Activated T-cell treated with anti-CD3 and anti-CD28 coated beads, Interleukin-2, amount 50 U/mL, for 72 hours (primary cell): ENCODE data around the gene SLAIN1. TPM values are rescaled to one million over a fixed set of nuclear protein-coding genes. Genes with fewer than 3 reads are reported as not detected.
"Not testable (repeated sequence)": the region's sequence is repeated elsewhere in the genome, so short reads cannot be mapped to it uniquely, and the experiment has no call there.

ENCODE experiments used
- ATAC-seq, 2 donors: fragments of 150-1000 bp; cut with Tn5 transposase; replicated peaks in 1 of 2; 2 replicates each; pipeline ENCODE4 v1.10.0; 2021; ENCODE audit warnings: moderate library complexity in 2 of 2, mild to moderate bottlenecking in 1 of 2
- DNase-seq, 2 donors: peaks; one replicate each; pipeline ENCODE4 v3.0.0; 2021 to 2022; ENCODE audit warnings: mixed read lengths in 1 of 2
- H3K27ac Mint-ChIP-seq: one replicate; pipeline ENCODE4 v1.8.0; 2022; ENCODE audit warnings: mild to moderate bottlenecking, moderate library complexity, mixed read lengths
- H3K27me3 Mint-ChIP-seq: one replicate; pipeline ENCODE4 v1.8.0; 2022; ENCODE audit warnings: low read depth, mixed read lengths
- H3K36me3 Mint-ChIP-seq, 2 donors: one replicate each; pipeline ENCODE4 v1.8.0; 2022; ENCODE audit warnings: mixed read lengths in 2 of 2, mild to moderate bottlenecking in 1 of 2; ENCODE audit not compliant: insufficient read depth in 2 of 2
- H3K4me1 Mint-ChIP-seq: one replicate; pipeline ENCODE4 v1.8.0; 2022; ENCODE audit warnings: low read depth, mixed read lengths
- H3K4me3 Mint-ChIP-seq, 2 donors: one replicate each; pipeline ENCODE4 v1.8.0; 2022; ENCODE audit warnings: mild to moderate bottlenecking in 2 of 2, mixed read lengths in 2 of 2, moderate library complexity in 2 of 2
- H3K9me3 Mint-ChIP-seq, 2 donors: one replicate each; pipeline ENCODE4 v1.8.0; 2022; ENCODE audit warnings: mixed read lengths in 2 of 2
- total RNA-seq, 2 donors: library from RNA; stranded (reverse); gene quantifications; one replicate each; pipeline ENCODE4 v1.2.3, GENCODE V29; 2022

SLAIN1 gene
- total RNA-seq: 10 to 100 TPM; 24.6 to 24.8 TPM

DNA sequence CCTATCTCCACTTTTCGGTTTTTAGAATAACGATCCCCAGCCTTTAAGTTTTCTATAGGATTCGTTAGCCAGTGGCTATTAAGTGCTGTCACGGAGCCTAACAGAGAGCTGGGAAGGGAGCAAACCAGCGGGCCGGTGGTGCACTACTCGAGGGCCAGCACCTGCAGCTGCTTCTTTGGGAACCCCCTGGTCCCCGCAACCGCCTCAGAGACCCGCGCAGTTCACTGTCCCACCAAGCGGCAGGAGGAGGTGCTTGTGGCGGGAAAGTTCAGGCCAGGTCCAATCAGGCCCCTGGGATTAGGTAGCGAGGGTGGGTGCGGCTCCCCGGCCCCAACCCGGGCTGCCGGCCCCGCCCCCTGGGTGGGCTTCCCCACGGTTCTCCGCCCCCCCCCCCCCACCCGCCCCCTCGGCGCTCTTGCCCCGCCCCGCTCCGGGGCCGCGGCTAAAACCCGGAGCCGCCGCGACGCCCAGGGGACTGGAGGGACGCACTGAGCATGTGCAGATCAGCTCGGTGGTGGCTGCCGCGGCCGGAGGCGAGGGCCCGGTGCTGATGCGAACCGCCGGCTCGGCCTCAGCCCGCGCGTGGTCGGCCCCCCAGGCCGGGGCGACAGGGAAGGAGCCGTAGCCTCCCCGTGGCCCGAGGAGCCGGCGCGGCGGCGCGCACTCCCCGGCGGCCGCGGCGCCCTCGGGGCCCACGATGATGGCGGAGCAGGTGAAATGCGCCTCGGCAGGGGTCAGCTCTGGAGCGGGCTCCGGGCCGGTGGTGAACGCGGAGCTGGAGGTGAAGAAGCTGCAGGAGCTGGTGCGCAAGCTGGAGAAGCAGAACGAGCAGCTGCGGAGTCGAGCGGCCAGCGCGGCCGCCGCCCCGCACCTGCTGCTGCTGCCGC, at the start of gene SLAIN1:
Gene SLAIN1 (plus strand): TSS at position 471 of the 887 bp plus-strand sequence. CDS start 227 bp downstream, at position 698.
- Mint-ChIP-seq H3K36me3 (peaks cover 3 to 4% of the 10 kb centered on the region in 2 donors), H3K4me3 (peak within 1 kb of the TSS; percentile 90 to 95), H3K27ac (peak within 1 kb of the TSS; percentile 72), H3K4me1 (peaks cover 42% of the 10 kb centered on the region), H3K9me3 (peaks cover 0 to 1% of the 10 kb centered on the region in 2 donors), H3K27me3 (no peaks in the 10 kb centered on the region)
- peak; percentile 79 to 85 for DNase-seq
- ATAC-seq: peak; percentile 81 to 83

DNA sequence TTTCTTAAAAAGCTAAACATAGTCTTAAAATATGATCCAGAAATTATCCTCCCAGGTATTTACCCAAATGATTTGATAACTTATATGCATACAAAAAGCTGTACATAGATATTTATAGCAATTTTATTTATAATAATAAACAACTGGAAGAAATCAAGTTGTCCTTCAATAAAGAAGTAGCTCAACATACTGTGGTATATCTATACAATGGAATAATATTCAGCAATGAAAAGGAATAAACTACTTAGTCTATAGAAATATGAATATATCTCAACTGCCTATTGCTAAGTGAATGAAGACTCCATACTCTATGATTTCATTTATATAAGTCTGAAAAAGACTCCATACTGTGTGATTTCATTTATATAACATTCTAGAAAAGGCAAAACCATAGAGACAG, 47.1 kb upstream of the SLAIN1 start:
- ATAC-seq (no peak), DNase-seq (no peak)
- Mint-ChIP-seq H3K9me3 (peaks cover 4 to 5% of the 10 kb centered on the region in 2 donors), H3K27me3 (no peaks in the 10 kb centered on the region), H3K4me3 (no peak overlapping the region), H3K4me1 (no peaks in the 10 kb centered on the region), H3K27ac (no peak overlapping the region), H3K36me3 (no peaks in the 10 kb centered on the region)

DNA sequence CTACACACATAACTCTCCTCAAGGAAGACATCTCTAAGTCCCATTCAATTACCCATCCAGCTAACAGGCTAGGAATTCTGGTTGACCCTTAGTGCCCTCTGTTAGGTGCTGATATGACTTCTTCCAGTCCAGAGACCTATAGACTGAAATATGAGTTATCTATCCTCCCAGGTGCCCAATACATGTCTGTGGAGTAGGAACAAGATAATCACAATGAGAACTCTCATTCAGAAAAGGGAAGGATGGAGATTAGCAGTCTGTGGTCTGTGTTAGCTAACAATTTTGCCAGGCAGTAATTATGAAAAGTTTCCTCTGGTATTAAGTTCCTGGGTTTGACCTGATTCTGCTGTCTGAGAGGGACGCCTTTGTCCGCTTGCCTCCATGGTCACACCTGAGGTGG, 44.2 kb upstream of the SLAIN1 start:
- ATAC-seq (no peak), DNase-seq (no peak)
- H3K4me1 Mint-ChIP-seq: no peaks in the 10 kb centered on the region
- H3K27ac Mint-ChIP-seq: no peak overlapping the region
- peaks cover 4 to 5% of the 10 kb centered on the region in 2 donors for H3K9me3 Mint-ChIP-seq
- no peaks in the 10 kb centered on the region for H3K36me3 Mint-ChIP-seq
- no peaks in the 10 kb centered on the region for H3K27me3 Mint-ChIP-seq
- H3K4me3 Mint-ChIP-seq: no peak overlapping the region

DNA sequence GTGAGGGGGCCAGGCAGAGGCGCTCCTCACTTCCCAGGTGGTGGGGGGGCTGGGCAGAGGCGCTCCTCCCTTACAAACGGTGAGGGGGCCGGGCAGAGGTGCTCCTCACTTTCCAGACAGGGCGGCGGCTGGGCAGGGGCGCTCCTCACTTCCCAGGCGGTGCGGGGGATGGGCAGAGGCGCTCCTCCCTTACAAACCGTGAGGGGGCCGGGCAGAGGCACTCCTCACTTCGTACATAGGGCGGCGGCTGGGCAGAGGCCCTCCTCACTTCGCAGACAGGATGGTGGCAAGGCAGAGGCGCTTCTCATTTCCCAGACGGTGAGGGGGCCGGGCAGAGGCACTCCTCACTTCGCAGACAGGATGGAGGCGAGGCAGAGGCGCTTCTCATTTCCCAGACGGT, 37.5 kb upstream of the SLAIN1 start:
- not testable (repeated sequence) for DNase-seq, H3K4me3 Mint-ChIP-seq, H3K27ac Mint-ChIP-seq, H3K36me3 Mint-ChIP-seq, ATAC-seq, H3K4me1 Mint-ChIP-seq, H3K9me3 Mint-ChIP-seq, H3K27me3 Mint-ChIP-seq

DNA sequence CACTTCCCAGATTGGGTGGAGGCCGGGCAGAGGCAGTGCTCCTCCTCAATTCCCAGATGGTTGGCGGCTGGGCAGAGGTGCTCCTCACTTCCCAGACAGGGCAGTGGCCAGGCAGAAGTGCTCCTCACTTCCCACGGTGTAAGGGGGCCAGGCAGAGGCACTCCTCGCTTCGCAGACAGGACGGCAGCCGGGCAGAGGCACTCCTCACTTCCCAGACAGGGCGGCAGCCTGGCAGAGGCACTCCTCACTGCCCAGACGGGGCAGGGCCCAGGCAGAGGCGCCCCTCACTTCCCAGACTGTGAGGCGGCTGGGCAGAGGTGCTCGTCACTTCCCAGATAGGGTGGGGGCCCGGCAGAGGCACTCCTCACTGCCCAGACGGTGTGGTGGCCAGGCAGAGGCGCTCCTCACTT, 36.6 kb upstream of the SLAIN1 start:
- ATAC-seq (no peak), DNase-seq (no peak)
- H3K36me3 Mint-ChIP-seq: no peaks in the 10 kb centered on the region
- H3K4me3 Mint-ChIP-seq: no peak overlapping the region
- H3K4me1 Mint-ChIP-seq: no peaks in the 10 kb centered on the region
- no peak overlapping the region for H3K27ac Mint-ChIP-seq
- no peaks in the 10 kb centered on the region for H3K9me3 Mint-ChIP-seq
- H3K27me3 Mint-ChIP-seq: peaks cover under 1% of the 10 kb centered on the region

DNA sequence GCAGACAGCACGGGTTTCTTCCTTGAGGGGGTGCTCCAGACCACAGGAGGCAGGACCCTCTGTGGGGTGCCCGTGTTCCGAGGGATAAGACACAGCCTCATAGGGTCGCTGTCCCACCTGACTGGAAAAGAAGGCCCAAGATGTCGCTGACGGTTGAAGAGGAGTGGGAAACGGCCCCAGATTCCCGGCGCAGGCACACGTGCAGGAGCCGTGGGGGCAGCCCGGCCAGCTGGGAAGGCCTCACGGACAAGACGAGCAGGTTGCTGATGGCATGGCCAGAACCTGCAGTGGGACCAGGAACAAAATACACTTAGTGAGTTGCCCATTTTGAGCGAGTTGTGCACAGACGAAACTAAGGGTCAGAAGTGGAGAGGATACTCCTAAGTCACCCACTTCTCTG, 35.2 kb upstream of the SLAIN1 start:
- not testable (repeated sequence) for H3K27ac Mint-ChIP-seq, DNase-seq, H3K9me3 Mint-ChIP-seq, H3K4me1 Mint-ChIP-seq, ATAC-seq, H3K36me3 Mint-ChIP-seq, H3K4me3 Mint-ChIP-seq
- H3K27me3 Mint-ChIP-seq: peaks cover 13% of the 10 kb centered on the region

DNA sequence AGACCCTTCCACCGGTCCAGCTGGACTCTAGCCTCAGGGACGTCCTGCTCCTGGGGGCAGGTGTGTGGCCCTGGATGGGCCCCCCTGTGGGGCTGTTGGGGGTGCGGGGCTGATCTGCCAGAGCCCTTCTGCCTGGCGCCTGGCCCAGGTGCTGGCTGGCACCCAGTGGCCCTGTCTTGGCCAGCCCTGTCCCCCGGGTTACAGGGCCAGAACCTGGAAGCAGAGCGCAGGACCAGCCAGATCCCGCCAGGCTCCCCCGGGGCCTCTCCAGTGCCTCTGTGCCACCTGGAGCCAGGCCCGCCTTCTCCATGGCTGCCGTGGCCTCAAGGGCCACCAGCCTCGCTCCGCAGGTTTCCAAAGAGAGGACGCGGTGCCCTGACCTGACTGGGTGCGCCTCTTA, 34.7 kb upstream of the SLAIN1 start:
- H3K27ac Mint-ChIP-seq, H3K36me3 Mint-ChIP-seq, H3K9me3 Mint-ChIP-seq, ATAC-seq, H3K4me1 Mint-ChIP-seq, H3K4me3 Mint-ChIP-seq, DNase-seq: not testable (repeated sequence)
- H3K27me3 Mint-ChIP-seq: peaks cover 13% of the 10 kb centered on the region

DNA sequence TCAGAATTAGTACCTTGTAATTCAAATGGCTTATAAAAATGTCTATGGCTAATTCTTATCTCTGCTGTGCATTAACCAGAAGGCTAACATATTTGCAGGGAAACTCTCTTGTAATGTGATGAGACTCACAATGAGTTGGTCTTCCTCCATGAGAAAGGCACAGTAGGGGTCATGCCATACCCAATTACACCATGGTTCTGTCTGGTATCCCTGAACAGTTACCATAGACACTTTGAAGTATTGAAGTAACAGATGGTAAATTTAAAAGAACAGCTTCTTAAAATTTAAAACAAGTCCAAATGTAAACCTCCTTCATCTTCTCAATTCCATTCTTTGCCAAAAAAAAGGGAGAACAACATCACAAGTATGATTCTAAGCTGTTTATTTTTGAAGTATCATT, 22.6 kb upstream of the SLAIN1 start:
- Mint-ChIP-seq H3K9me3 (peaks cover 2 to 3% of the 10 kb centered on the region in 2 donors), H3K27me3 (peaks cover 39% of the 10 kb centered on the region), H3K4me1 (peaks cover 6% of the 10 kb centered on the region), H3K36me3 (peaks cover 2% of the 10 kb centered on the region in 2 donors), H3K27ac (no peak overlapping the region), H3K4me3 (no peak overlapping the region)
- no peak for DNase-seq
- no peak for ATAC-seq

DNA sequence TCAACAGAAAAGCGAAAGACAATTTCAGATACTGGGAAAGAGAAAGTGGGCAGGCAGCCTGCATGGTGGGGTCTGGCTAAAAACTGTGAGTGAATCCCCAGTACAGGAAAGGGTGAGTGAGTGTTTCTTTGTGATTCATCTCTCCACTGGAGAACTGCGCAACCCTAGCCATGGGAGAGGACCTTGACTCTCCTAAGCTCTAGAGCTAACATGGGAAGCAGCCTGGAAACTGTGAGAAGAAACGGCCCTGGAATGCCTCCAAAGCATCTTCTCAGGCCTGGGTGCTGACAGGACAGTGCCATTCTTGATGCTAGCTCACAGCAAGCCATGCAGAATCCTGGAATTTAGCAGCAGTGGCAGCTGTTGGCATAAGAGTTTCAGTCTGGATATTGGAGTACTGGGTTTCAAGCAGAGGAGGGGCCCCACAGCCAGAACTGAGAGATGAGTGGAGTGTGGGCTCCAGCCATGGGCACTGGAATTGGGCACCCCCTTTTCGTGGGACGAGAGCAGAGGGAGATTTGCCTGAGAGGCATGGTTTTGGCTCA, 18.7 kb upstream of the SLAIN1 start:
- Mint-ChIP-seq H3K4me1 (no peaks in the 10 kb centered on the region), H3K27me3 (peaks cover 41% of the 10 kb centered on the region)
- ATAC-seq: no peak

DNA sequence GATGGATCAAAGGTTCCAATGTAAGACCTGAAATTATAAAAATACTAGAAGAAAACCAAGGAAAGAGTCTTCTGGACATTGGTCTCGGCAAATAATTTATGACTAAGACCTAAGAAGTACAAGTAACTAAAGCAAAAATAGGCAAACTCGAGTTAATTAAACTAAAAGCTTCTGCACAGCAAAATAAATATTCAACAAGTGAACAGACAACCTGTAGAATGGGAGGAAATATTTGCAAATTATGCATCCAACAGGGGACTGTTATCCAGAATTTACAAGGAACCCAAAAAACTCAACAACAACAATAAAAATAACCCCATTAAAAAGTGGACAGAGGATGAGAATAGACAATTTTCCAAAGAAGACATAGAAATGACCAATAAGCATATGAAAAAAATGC, 9.7 kb upstream of the SLAIN1 start:
- ATAC-seq (no peak), DNase-seq (no peak)
- Mint-ChIP-seq H3K27ac (no peak overlapping the region), H3K36me3 (peaks cover 0 to 3% of the 10 kb centered on the region in 2 donors), H3K9me3 (peaks cover 0 to 8% of the 10 kb centered on the region in 2 donors), H3K27me3 (no peaks in the 10 kb centered on the region), H3K4me3 (no peak overlapping the region), H3K4me1 (no peaks in the 10 kb centered on the region)

More for the DNA sequence above, 18.7 kb upstream of the SLAIN1 start:
- Mint-ChIP-seq H3K27ac (no peak overlapping the region), H3K9me3 (peaks cover 2 to 3% of the 10 kb centered on the region in 2 donors), H3K36me3 (peaks cover 2% of the 10 kb centered on the region in 2 donors), H3K4me3 (no peak overlapping the region)
- no peak for DNase-seq

DNA sequence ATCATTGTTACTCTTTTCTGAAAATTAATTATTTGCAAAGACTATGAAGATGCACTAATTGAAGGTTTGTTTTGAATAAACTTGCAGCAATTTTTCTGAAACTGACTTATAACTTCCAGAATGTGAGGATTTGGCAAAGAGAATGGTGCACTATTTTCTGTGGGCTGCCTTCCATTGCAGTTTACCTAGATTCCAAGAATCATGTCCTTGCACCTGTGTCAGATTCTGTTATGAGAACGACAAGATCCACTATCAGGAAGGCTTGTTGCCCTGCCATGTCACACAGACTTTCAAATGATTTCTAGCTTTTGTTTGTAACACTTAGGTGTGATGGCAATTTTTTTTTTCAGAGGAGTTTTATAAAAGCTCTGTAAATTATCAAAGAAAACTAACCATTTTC, 5.6 kb upstream of the SLAIN1 start:
- DNase-seq (no peak), ATAC-seq (no peak)
- Mint-ChIP-seq H3K27me3 (no peaks in the 10 kb centered on the region), H3K36me3 (no peaks in the 10 kb centered on the region), H3K27ac (no peak overlapping the region), H3K4me1 (peaks cover 18% of the 10 kb centered on the region), H3K4me3 (no peak overlapping the region), H3K9me3 (peaks cover 0 to 1% of the 10 kb centered on the region in 2 donors)

DNA sequence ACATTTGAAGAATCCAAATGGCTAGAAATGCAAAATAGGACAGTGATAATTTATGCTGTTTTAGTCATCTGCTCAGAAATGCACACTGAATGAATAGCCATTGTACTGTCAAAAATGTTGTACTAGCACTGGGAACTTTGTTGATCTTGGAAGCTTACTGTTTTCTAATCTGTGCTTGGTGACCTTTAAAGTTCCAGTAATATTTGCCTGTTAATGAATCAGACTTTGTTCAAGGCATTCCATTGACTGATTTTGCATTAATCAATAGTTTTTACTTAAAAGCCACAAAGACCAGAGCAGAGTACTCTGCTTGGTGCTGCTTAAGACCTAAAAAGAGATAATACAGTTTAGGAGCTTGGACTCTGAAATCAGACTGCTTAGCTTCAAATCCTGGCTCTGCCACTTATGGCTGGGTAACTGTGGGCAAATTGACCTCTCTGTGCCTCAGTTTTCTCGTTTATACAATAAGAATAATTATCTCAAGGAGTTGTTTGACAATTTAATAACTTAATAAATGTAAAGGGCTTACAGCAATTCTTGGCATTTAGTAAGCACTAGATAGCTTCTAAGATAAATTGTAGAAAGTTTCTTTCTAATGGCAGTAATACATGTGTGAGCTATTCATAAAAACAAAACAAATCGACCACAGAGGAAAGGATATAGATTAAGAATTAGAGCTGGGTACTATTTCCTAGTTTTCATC, 4.6 kb upstream of the SLAIN1 start:
- Mint-ChIP-seq H3K4me3 (no peak overlapping the region), H3K4me1 (peaks cover 22% of the 10 kb centered on the region), H3K27ac (no peak overlapping the region), H3K27me3 (no peaks in the 10 kb centered on the region), H3K36me3 (no peaks in the 10 kb centered on the region), H3K9me3 (no peaks in the 10 kb centered on the region)
- no peak for DNase-seq
- ATAC-seq: no peak

DNA sequence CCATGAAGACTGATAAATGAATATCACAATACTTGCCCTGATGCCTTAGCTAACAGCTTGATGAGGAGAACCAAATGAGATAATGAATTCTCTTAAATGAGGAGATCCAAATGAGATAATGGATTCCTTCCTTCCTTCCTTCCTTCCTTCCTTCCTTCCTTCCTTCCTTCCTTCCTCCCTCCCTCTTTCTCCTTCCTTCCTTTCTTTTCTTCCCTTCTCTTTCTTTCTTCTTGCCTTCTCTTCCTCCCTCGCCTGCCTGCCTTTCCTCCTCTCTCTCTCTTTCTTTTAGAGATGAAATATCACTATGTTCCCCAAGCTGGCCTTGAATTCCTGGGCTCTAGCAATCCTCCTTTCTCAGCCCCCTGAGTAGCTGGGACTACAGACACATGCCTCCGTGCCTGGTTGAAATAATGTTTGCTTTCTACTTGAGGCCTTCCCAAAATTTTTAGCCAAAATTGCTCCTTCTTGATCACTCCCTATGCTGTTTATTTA, 4.0 kb upstream of the SLAIN1 start:
- peaks cover 22% of the 10 kb centered on the region for H3K4me1 Mint-ChIP-seq
- ATAC-seq (no peak), DNase-seq (no peak)

More for the DNA sequence above, 4.0 kb upstream of the SLAIN1 start:
- Mint-ChIP-seq H3K27ac (peak overlapping the region; percentile 66), H3K9me3 (no peaks in the 10 kb centered on the region), H3K27me3 (no peaks in the 10 kb centered on the region), H3K4me3 (no peak overlapping the region), H3K36me3 (no peaks in the 10 kb centered on the region)
